Left lung (tissue), 10 donors: Measurements from ENCODE around the gene NSD1. TPM values are rescaled to one million over a fixed set of nuclear protein-coding genes. Genes with fewer than 3 reads are reported as not detected.
A peak's percentile ranks its signal among the peaks of the same experiment; 100 is the strongest.

ENCODE experiments used
- ATAC-seq: fragments of 200-7000 bp; cut with Tn5 transposase; one replicate; pipeline ENCODE4 v1.9.1; 2020; ENCODE audit warnings: moderate library complexity
- DNase-seq, 4 donors: peaks; one replicate each; pipeline ENCODE4 v3.0.0-alpha.2; 2013 to 2020
- H3K27ac ChIP-seq, 2 donors: fragments of 200-600 bp; sonication (generic) in 1 of 2; one replicate each; pipeline versions ENCODE4 v1.5.0 to v1.8.0; 2020 to 2021
- H3K27me3 ChIP-seq, 2 donors: fragments of 200-600 bp; sonication (generic) in 1 of 2; one replicate each; pipeline versions ENCODE4 v1.5.0 to v1.8.0; 2020 to 2021
- H3K36me3 ChIP-seq, 2 donors: fragments of 200-600 bp; sonication (generic) in 1 of 2; one replicate each; pipeline versions ENCODE4 v1.5.0 to v1.8.0; 2020 to 2021
- H3K4me1 ChIP-seq, 2 donors: fragments of 200-600 bp; one replicate each; pipeline ENCODE4 v1.8.0; 2021
- H3K4me3 ChIP-seq, 2 donors: fragments of 200-600 bp; sonication (generic) in 1 of 2; one replicate each; pipeline versions ENCODE4 v1.5.0 to v1.8.0; 2020 to 2021; ENCODE audit warnings: mild to moderate bottlenecking in 1 of 2
- H3K9me3 ChIP-seq, 2 donors: fragments of 200-600 bp; sonication (generic) in 1 of 2; one replicate each; pipeline versions ENCODE4 v1.5.0 to v1.8.0; 2020 to 2021
- CTCF ChIP-seq, 2 donors: fragments of 200-600 bp; sonication (generic) in 1 of 2; IDR thresholded peaks; one replicate each; pipeline versions ENCODE4 v1.5.0 to v1.8.0; 2021; ENCODE audit warnings: antibody characterized with exemption in 2 of 2
- intact Hi-C, 2 donors: fragments of 100-400 bp; cut with DNase I; formaldehyde crosslinking; loops; one replicate each; pipeline versions ENCODE4 v1.11.2 to v1.14.2; 2022
- polyA plus RNA-seq, 6 donors: library from polyadenylated mRNA; unstranded; fragments of 120-200 nt; gene quantifications; one replicate each; pipeline ENCODE4 v1.2.1, GENCODE V29; 2013; ENCODE audit not compliant: insufficient read length in 6 of 6
- total RNA-seq, 2 donors: library from RNA; stranded (reverse); fragmentation: NEBNext Ultra II Directional; extraction: Animal tissue kit (Norgen Biotek cat#: 25700); gene quantifications; one replicate each; pipeline ENCODE4 v1.2.1, GENCODE V29; 2021
- donor health status: DM: no; HTN: yes; CAD: no.
- donor health status: DM: no; HTN: no; CAD: no.

The NSD1 gene
- total and polyA plus RNA-seq, 8 donors, result 45.8 to 79.7 (median 54.1) TPM

GRCh38 chr5:177334781-177335700 lies 201.5 kb downstream of the NSD1 start:
- Histone ChIP-seq H3K27ac (no peak overlapping the region), H3K9me3 (no peaks in the 10 kb centered on the region), H3K4me1 (peaks cover 0 to 18% of the 10 kb centered on the region in 2 donors), H3K36me3 (peaks cover 0 to 93% of the 10 kb centered on the region in 2 donors), H3K27me3 (no peaks in the 10 kb centered on the region), H3K4me3 (no peak overlapping the region)
- no peak for ATAC-seq
- DNase-seq, result peak in 1 of 4 donors; percentile 36
- intact Hi-C loops, result no loop called here
- no peak for TF ChIP-seq CTCF (IDR thresholded peaks at IDR 0.05)

- Histone ChIP-seq H3K36me3 (peaks cover 0 to 87% of the 10 kb centered on the region in 2 donors), H3K9me3 (no peaks in the 10 kb centered on the region), H3K27ac (no peak overlapping the region), H3K4me3 (no peak overlapping the region), H3K27me3 (no peaks in the 10 kb centered on the region), H3K4me1 (peaks cover 0 to 24% of the 10 kb centered on the region in 2 donors)
- ATAC-seq, result no peak
- TF ChIP-seq CTCF (IDR thresholded peaks at IDR 0.05), result no peak
- DNase-seq, result peak in 1 of 4 donors; percentile 34
- intact Hi-C loops, result no loop called here
These were observed 202.1 kb downstream of the NSD1 start for GRCh38 chr5:177335701-177336065.

- Histone ChIP-seq H3K4me1 (peaks cover 0 to 24% of the 10 kb centered on the region in 2 donors), H3K4me3 (no peak overlapping the region), H3K27me3 (no peaks in the 10 kb centered on the region), H3K36me3 (peaks cover 0 to 87% of the 10 kb centered on the region in 2 donors), H3K27ac (no peak overlapping the region), H3K9me3 (no peaks in the 10 kb centered on the region)
- intact Hi-C loops, result no loop called here
- no peak for TF ChIP-seq CTCF (IDR thresholded peaks at IDR 0.05)
- peak in 1 of 4 donors; percentile 55 for DNase-seq
- ATAC-seq, result peak; percentile 40
These were observed 202.5 kb downstream of the NSD1 start for GRCh38 chr5:177336112-177336511.

- Histone ChIP-seq H3K27me3 (no peaks in the 10 kb centered on the region), H3K4me1 (peaks cover 0 to 24% of the 10 kb centered on the region in 2 donors), H3K36me3 (peaks cover 0 to 87% of the 10 kb centered on the region in 2 donors), H3K27ac (no peak overlapping the region), H3K9me3 (no peaks in the 10 kb centered on the region), H3K4me3 (no peak overlapping the region)
- ATAC-seq, result no peak
- peak in 1 of 4 donors; percentile 70 for DNase-seq
- no peak for TF ChIP-seq CTCF (IDR thresholded peaks at IDR 0.05)
- intact Hi-C loops, result no loop called here
These were observed 203.3 kb downstream of the NSD1 start for GRCh38 chr5:177336603-177337494.
